Activated T-helper 2 cell treated with anti-CD3 and anti-CD28 coated beads, Interferon-gamma antibody, Interleukin-2, Interleukin-4, amounts not matched to agents 10 μg/mL and 5 μg/mL and 100 μg/mL, durations not matched to agents 14 hours and 24 hours and 36 hours (primary cell): ENCODE measurements around the gene IFT81. TPM values are rescaled to one million over a fixed set of nuclear protein-coding genes. Genes with fewer than 3 reads are reported as not detected.
"Not testable (repeated sequence)": the region's sequence is repeated elsewhere in the genome, so short reads cannot be mapped to it uniquely, and the experiment has no call there.

Source experiments
- DNase-seq: peaks from one replicate; pipeline ENCODE4 v3.0.0; 2021; ENCODE audit warnings: low spot score
- H3K27ac Mint-ChIP-seq: one replicate; pipeline ENCODE4 v1.8.0; 2021; ENCODE audit warnings: mixed read lengths
- H3K27me3 Mint-ChIP-seq: one replicate; pipeline ENCODE4 v1.8.0; 2021; ENCODE audit warnings: low read depth, mixed read lengths
- H3K36me3 Mint-ChIP-seq: one replicate; pipeline ENCODE4 v1.8.0; 2021; ENCODE audit warnings: low read depth, mixed read lengths
- H3K4me1 Mint-ChIP-seq: one replicate; pipeline ENCODE4 v1.8.0; 2021; ENCODE audit warnings: low read depth, mixed read lengths
- H3K4me3 Mint-ChIP-seq: one replicate; pipeline ENCODE4 v1.8.0; 2021; ENCODE audit warnings: low read depth, mild to moderate bottlenecking, moderate library complexity, mixed read lengths
- H3K9me3 Mint-ChIP-seq: one replicate; pipeline ENCODE4 v1.8.0; 2021; ENCODE audit warnings: mixed read lengths
- intact Hi-C: fragments of 100-400 bp; cut with micrococcal nuclease; formaldehyde crosslinking; loops from one replicate; pipeline ENCODE4 v1.15.1; 2023
- total RNA-seq: library from RNA; stranded (reverse); gene quantifications from 2 replicates; pipeline ENCODE4 v1.2.3, GENCODE V29; 2022

The IFT81 gene
- total RNA-seq, 1 donor from 2014 or later = 1.3 TPM

DNA sequence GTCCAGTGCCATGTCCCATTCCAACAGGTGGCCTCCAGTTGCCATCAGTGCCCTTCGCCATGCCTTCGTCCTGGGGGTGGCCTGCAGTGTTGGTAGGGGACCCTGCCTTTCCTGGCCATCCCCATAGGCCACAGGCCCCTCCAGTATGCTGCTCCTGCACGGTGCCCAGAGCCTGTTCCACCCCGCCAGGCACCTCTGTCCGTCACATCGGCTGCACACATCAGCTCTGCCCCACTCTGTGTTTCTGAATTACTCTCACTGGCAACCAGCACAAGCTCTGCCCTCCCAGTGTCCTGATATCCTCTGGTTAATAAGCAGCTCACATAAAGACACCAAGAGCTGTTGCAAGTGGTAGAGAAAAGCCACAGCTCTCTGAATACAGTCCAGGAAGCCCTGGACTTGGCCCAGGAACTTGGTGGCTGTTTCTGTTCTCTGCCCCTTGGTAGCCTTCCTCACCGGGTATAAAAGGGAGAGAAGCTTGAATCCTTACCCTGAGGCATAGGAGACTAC, 125.6 kb downstream of the IFT81 start:
- H3K9me3 Mint-ChIP-seq = no peaks in the 10 kb centered on the region
- H3K27me3 Mint-ChIP-seq = no peaks in the 10 kb centered on the region
- H3K4me3 Mint-ChIP-seq = no peak overlapping the region
- H3K4me1 Mint-ChIP-seq = peaks cover 2% of the 10 kb centered on the region
- intact Hi-C loops = no loop called here
- DNase-seq = no peak
- no peaks in the 10 kb centered on the region for H3K36me3 Mint-ChIP-seq
- H3K27ac Mint-ChIP-seq = no peak overlapping the region

DNA sequence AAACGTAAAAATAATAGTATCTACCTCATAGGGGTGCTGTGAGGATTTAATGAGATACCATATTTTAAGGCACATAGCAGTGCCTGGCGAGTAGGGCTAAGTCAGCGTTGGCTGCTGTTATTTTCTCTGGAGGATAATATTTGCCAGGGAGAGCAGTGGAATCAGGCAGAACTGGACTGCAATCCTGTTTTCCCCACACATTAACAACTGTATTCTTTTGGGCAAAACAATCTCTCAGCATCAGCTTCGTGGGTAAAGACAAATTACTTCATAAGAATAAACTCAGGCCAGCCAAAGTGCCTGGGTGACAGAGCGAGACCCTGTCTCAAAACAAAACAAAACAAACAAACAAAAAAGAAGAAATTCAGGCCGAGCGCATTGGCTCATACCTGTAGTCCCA, 127.2 kb downstream of the IFT81 start:
- Mint-ChIP-seq H3K9me3 (no peaks in the 10 kb centered on the region), H3K4me1 (peaks cover 2% of the 10 kb centered on the region), H3K27me3 (no peaks in the 10 kb centered on the region), H3K27ac (no peak overlapping the region), H3K36me3 (no peaks in the 10 kb centered on the region), H3K4me3 (no peak overlapping the region)
- intact Hi-C loops = no loop called here
- DNase-seq = no peak

- H3K36me3 Mint-ChIP-seq = no peaks in the 10 kb centered on the region
- DNase-seq = no peak
- H3K4me3 Mint-ChIP-seq = no peak overlapping the region
- intact Hi-C loops = no loop called here
- H3K4me1 Mint-ChIP-seq = peaks cover 2% of the 10 kb centered on the region
- no peaks in the 10 kb centered on the region for H3K27me3 Mint-ChIP-seq
- no peak overlapping the region for H3K27ac Mint-ChIP-seq
- no peaks in the 10 kb centered on the region for H3K9me3 Mint-ChIP-seq
Observed at GRCh38 chr12:110252716-110253115, 128.6 kb downstream of the IFT81 start.

DNA sequence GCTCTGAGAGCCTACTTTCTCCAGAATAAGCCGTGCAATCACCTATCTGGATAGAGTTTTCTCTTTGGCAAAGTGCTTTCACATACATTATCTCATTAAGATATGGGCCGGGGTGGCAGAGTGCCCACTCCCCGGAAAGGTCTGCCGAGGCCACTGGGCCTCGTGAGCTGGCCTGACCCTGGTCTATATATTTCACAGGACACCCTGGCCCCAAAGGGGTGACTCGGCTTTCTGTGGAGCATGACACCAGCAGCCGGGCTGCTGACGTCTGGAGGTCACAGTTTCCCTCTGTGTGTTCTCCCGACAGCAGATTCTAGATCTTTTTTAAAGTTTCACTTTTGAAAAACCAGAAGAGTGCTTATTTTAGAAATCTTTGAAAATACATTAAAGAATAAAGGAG, 129.0 kb downstream of the IFT81 start:
- no peaks in the 10 kb centered on the region for H3K9me3 Mint-ChIP-seq
- DNase-seq = no peak
- H3K4me1 Mint-ChIP-seq = peaks cover 2% of the 10 kb centered on the region
- no peak overlapping the region for H3K27ac Mint-ChIP-seq
- no peaks in the 10 kb centered on the region for H3K27me3 Mint-ChIP-seq
- no peaks in the 10 kb centered on the region for H3K36me3 Mint-ChIP-seq
- intact Hi-C loops = no loop called here
- no peak overlapping the region for H3K4me3 Mint-ChIP-seq

- H3K36me3 Mint-ChIP-seq = no peaks in the 10 kb centered on the region
- H3K4me3 Mint-ChIP-seq = no peak overlapping the region
- H3K27me3 Mint-ChIP-seq = peaks cover 2% of the 10 kb centered on the region
- no peak overlapping the region for H3K27ac Mint-ChIP-seq
- H3K9me3 Mint-ChIP-seq = no peaks in the 10 kb centered on the region
- peaks cover 2% of the 10 kb centered on the region for H3K4me1 Mint-ChIP-seq
- intact Hi-C loops = no loop called here
- no peak for DNase-seq
Observed at GRCh38 chr12:110254971-110255540, 130.9 kb downstream of the IFT81 start.

GRCh38 chr12:110255890-110256456, 131.8 kb downstream of the IFT81 start:
- H3K27me3 Mint-ChIP-seq, H3K36me3 Mint-ChIP-seq, H3K4me3 Mint-ChIP-seq, intact Hi-C loops, DNase-seq, H3K4me1 Mint-ChIP-seq, H3K27ac Mint-ChIP-seq, H3K9me3 Mint-ChIP-seq: not testable (repeated sequence)

- peaks cover 2% of the 10 kb centered on the region for H3K4me1 Mint-ChIP-seq
- no peaks in the 10 kb centered on the region for H3K9me3 Mint-ChIP-seq
- intact Hi-C loops = no loop called here
- no peak overlapping the region for H3K4me3 Mint-ChIP-seq
- H3K27me3 Mint-ChIP-seq = peaks cover 2% of the 10 kb centered on the region
- H3K36me3 Mint-ChIP-seq = no peaks in the 10 kb centered on the region
- H3K27ac Mint-ChIP-seq = no peak overlapping the region
- no peak for DNase-seq
Observed at GRCh38 chr12:110256780-110257431, 132.7 kb downstream of the IFT81 start.

DNA sequence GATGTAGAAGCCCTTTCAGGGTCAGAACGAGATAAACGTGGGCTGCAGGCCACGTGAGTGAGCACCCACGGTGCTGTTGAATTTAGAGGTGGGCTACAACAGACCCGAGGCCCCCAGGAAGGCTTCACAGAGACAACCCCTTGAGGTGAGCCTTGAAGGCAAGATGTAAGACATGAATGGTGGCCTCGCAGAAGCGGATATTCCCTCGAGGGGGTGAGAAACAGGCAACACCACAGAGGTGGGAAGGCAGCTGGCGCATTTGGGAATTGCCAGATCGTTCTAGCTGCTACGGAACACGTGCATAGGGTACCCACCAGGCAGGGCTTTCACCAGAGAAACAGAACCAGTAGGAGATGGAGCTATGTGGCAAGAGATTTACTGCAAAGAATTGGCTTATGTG, 134.3 kb downstream of the IFT81 start:
- Mint-ChIP-seq H3K4me1 (no peaks in the 10 kb centered on the region), H3K9me3 (no peaks in the 10 kb centered on the region)

GRCh38 chr12:110262442-110263388, 138.6 kb downstream of the IFT81 start:
- DNase-seq = no peak
- H3K4me3 Mint-ChIP-seq = no peak overlapping the region
- H3K9me3 Mint-ChIP-seq = no peaks in the 10 kb centered on the region
- no peaks in the 10 kb centered on the region for H3K4me1 Mint-ChIP-seq
- peaks cover 9% of the 10 kb centered on the region for H3K27me3 Mint-ChIP-seq
- H3K27ac Mint-ChIP-seq = no peak overlapping the region
- intact Hi-C loops = no loop called here
- no peaks in the 10 kb centered on the region for H3K36me3 Mint-ChIP-seq

More for the DNA sequence above, 134.3 kb downstream of the IFT81 start:
- no peak overlapping the region for H3K4me3 Mint-ChIP-seq
- no peaks in the 10 kb centered on the region for H3K36me3 Mint-ChIP-seq
- intact Hi-C loops = no loop called here
- no peak overlapping the region for H3K27ac Mint-ChIP-seq
- peaks cover 5% of the 10 kb centered on the region for H3K27me3 Mint-ChIP-seq
- DNase-seq = no peak

GRCh38 chr12:110266381-110266960, 142.3 kb downstream of the IFT81 start:
- no peaks in the 10 kb centered on the region for H3K4me1 Mint-ChIP-seq

GRCh38 chr12:110266980-110267620, 142.9 kb downstream of the IFT81 start:
- no peaks in the 10 kb centered on the region for H3K4me1 Mint-ChIP-seq
- H3K27me3 Mint-ChIP-seq = peaks cover 27% of the 10 kb centered on the region
- no peaks in the 10 kb centered on the region for H3K36me3 Mint-ChIP-seq
- no peak for DNase-seq
- intact Hi-C loops = no loop called here
- no peaks in the 10 kb centered on the region for H3K9me3 Mint-ChIP-seq
- no peak overlapping the region for H3K27ac Mint-ChIP-seq
- H3K4me3 Mint-ChIP-seq = no peak overlapping the region

More at GRCh38 chr12:110266381-110266960, 142.3 kb downstream of the IFT81 start:
- no peaks in the 10 kb centered on the region for H3K36me3 Mint-ChIP-seq
- intact Hi-C loops = no loop called here
- H3K4me3 Mint-ChIP-seq = no peak overlapping the region
- DNase-seq = no peak
- peaks cover 23% of the 10 kb centered on the region for H3K27me3 Mint-ChIP-seq
- H3K9me3 Mint-ChIP-seq = no peaks in the 10 kb centered on the region
- no peak overlapping the region for H3K27ac Mint-ChIP-seq
